GM18505 (cell line): Measurements from ENCODE around the gene ADAMTS12.
A peak's percentile ranks its signal among the peaks of the same experiment; 100 is the strongest.
"Not testable (repeated sequence)": the region's sequence is repeated elsewhere in the genome, so short reads cannot be mapped to it uniquely, and the experiment has no call there.

Experiments
- ATAC-seq: cut with Tn5 transposase; IDR thresholded peaks from one replicate; pipeline ENCODE4 v1.9.1; 2021; ENCODE audit not compliant: unreplicated experiment
- POLR2A ChIP-seq: IDR thresholded peaks from 4 replicates; pipeline ENCODE4 v1.6.1; 2011; ENCODE audit warnings: borderline replicate concordance; ENCODE audit not compliant: insufficient read depth, insufficient read length; ENCODE audit errors: extremely low read depth

The ADAMTS12 gene

DNA sequence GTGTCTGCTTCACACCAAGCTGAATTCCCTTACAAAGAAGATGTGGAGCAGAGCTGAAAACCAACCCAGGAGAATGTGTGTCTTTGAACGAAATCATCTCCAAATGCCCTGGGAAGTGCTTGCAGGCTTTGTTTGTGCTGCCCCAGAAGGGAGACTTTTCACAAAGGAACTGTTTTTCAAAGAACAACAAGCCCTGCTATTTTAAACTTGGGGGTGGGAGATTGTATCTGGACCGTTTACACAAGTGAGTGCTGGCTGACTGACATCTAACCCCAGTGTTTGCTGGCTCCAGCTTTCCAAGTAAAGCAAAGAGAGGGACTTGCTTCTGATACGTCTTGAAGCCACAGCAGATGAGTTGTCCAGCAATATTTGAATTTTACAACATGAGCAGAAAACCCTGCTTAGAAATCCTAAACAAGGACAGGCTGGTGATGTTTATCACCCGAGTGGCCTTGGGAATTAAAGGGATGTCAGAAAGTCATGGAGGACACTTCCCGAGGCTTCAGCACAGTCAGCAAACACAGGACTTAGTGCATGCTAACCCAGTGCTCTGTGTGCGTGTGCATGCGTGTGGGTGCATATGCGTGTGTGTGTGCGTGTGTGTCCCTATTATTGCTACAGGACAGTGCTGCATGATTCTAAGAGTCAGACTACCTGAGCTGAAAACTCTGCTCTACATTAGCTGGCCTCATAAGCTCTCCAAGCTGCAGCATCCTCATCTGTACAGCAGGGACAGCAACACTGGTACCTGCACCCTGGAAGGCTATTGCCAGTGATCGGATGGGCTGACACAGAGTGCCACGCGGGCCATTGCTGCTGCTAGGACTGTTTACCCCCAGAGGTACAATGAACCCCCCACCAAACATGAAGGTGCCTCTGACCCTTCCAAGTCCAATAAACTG, 1.4 kb downstream of the ADAMTS12 start:
- ATAC-seq: peak; percentile 56
- peak; percentile 47 for TF ChIP-seq POLR2A

DNA sequence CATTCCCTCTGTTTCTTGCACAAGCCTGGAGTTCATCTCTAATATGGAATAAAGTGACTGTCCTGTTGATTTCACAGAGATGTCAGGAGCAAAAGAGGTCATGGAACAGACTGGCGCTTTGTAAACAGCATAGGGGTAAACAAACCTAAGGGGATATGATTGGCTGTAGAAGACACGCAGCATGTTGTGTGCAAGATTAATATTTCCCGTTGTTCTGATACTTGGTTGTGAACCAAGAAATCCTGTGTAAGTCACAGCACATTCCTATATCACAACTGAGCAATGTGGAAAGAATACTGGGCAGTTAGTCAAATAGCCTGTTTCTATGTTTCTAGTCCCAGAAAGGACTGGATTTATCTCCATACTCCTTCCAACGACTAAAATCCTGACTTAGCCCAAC, 3.2 kb downstream of the ADAMTS12 start:
- ATAC-seq: no peak

DNA sequence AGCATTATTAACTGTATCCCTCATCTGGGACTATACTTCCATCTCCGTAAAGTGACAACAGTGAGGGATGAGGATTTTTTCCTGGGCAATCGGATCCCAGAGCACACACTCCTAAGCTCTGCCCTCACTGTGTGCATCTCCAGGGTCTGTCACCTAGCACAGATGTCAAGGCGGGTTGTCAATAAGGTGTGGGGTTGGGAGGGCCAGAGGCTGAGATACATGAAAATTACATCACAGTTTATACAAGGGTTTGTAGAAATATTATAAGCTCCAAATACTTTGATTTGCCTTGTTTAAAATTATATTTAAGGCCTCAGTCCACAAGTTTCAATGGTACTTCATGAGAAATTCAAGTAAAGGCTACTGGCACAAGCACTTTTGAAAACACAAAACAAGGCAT, 4.5 kb downstream of the ADAMTS12 start:
- ATAC-seq: no peak
- no peak for TF ChIP-seq POLR2A

More for the DNA sequence above, 3.2 kb downstream of the ADAMTS12 start:
- no peak for TF ChIP-seq POLR2A

DNA sequence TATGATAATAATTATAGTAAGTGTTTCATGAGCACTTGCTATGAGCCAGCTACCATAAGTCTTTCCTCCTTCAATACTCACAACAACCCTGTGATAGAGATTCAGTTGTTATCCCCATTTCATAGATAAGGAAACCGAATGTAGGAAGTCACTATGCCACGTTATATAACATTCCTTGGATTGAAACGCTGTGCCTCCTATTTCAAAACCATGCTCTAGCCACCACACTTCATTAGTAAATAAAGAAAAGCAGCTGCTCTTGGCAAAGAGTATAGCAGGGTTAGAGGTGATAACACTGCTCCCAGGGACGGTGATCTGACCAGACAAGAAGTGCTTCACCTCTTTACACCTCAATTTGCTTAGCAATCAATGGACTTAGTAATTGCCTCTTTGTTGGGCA, 5.5 kb downstream of the ADAMTS12 start:
- ATAC-seq: no peak
- no peak for TF ChIP-seq POLR2A

DNA sequence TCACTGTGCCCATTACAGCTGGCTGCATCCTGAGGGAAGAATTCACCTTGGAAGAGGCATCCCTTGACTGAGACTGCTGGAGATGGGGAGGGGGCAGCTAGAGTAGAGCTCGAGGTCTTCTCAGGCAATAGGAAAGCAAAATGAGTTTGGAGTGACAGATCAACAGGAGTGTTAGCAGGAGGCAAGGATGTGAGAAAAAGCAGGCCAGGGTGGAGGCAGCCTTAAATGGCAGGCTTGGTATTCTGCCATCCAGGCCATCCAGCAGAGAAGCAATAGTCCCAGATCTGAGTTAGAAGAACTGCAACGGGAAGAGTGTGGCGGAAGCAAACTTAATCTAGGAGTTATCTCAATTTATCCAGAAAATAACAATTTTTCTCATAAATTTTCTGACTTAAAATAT, 6.1 kb downstream of the ADAMTS12 start:
- TF ChIP-seq POLR2A: no peak

DNA sequence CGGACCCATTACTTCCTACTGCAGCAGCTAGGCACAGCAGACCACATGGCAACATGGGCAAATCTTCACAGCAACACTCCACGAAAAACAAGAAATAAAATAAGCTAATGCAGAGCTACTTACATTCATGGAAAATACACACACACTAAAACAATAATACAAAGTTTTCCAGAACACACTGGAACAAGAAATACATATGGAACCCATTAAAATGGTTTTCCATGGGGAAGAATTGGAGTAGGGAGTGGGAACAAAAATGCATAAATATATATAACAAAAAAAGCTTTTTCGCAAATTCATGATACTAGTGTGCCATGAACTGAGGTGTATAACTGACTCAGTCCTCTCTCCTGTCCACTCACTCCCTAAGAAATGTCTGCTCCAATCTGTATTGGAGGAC, 8.3 kb downstream of the ADAMTS12 start:
- ATAC-seq: no peak
- TF ChIP-seq POLR2A: no peak

More for the DNA sequence above, 6.1 kb downstream of the ADAMTS12 start:
- no peak for ATAC-seq

DNA sequence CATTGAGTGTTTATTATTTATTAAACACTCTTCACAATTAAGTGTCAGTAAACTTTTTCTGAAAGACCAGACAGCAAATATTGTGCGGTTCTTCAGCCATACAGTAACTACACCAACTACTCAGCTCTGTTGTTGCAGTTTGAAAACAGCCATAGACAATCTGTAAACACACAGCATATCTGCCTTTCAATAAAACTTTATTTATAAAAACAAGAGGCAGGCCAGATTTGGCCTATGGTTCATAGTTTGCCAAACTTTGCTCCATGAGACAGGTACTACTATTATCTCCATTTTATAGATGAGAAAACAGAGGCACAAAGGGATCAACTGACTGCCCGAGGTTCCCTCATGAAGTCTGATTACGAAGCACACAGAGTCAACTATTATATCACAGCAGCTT, 11.5 kb downstream of the ADAMTS12 start:
- TF ChIP-seq POLR2A: no peak
- ATAC-seq: no peak

DNA sequence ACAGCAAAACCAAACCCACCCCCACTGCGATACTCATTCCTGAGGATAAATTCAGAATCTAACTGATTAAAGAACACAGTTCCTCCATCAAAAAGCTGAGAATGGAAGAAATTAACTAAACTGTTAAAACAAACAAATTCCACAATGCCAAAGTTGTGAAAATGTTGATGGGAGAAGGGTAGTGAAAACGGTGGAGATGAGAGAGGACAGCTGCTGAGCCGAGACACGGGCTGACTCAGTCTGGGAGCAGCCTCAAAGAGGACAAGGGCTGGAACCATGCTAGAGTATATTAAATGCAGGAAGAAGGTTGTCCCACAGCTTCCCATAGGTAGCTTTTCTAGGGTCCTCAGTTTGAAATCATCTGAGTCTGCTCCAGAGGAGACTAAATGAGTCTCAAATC, 14.3 kb downstream of the ADAMTS12 start:
- ATAC-seq: no peak
- TF ChIP-seq POLR2A: no peak

DNA sequence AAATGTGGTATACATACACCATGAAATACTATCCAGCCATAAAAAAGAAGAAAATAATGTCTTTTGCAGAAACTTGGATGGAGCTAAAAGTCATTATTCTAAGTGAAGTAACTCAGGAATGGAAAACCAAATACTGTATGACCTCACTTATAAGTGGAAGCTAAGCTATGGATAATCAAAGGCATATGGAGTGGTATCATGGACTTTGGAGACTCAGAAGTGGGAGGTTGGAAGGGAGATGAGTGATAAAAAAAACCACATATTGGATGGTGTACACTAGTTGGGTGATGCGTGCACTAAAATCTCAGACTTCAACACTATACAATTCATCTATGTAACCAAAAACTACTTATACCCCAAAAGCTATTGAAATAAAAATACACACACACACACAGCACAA, 24.5 kb downstream of the ADAMTS12 start:
- no peak for TF ChIP-seq POLR2A
- ATAC-seq: no peak

DNA sequence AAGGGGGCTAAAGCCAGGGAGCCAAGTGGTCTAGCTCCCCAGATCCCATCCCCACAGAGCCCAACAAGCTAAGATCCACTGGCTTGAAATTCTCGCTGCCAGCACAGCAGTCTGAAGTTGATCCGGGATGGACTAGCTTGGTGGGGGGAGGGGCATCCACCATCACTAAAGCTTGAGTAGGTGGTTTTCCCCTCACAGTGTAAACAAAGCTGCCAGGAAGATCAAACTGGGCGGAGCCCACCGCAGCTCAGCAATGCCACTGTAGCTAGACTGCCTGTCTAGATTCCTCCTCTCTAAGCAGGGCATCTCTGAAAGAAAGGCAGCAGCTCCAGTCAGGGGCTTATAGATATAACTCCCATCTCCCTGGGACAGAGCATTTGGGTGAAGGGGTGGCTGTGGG, 32.6 kb downstream of the ADAMTS12 start:
- ATAC-seq: not testable (repeated sequence)

DNA sequence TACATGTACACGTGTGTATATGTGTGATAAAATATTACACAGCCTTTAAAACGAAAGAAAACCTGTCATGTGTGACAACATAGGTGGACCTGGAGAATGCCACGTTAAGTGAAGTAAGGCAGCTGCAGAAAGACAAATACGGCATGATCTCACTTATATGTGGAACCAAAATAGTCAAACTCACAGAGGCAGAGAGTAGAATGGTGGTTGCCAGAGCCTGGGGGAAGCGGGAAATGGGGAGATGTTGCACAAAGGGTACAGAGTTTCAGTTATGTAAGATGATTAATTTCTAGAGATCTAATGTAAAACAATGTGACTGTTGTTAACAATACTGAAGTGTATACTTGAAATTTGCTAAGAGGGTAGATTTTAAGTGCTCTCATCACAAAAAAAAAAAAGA, 34.8 kb downstream of the ADAMTS12 start:
- TF ChIP-seq POLR2A: no peak
- peak; percentile 74 for ATAC-seq

DNA sequence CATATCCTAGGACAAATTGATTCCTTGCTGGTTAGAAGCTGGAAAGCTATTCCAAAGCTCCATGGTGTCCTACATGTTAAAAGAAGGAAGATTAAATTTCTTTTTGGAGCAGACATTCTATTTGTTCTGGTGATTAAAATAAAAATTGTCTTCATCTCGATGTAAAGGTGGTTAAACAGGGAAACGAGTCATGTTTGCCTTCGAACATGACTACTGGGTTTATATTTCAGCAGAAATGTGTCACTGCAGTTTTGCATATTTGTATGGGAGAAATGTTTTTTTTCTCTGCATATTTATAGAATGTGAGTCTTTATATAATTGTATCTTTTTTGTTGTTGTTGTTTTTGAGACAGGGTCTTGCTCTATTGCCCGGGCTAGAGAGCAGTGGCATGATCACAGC, 36.4 kb downstream of the ADAMTS12 start:
- no peak for ATAC-seq
- no peak for TF ChIP-seq POLR2A

DNA sequence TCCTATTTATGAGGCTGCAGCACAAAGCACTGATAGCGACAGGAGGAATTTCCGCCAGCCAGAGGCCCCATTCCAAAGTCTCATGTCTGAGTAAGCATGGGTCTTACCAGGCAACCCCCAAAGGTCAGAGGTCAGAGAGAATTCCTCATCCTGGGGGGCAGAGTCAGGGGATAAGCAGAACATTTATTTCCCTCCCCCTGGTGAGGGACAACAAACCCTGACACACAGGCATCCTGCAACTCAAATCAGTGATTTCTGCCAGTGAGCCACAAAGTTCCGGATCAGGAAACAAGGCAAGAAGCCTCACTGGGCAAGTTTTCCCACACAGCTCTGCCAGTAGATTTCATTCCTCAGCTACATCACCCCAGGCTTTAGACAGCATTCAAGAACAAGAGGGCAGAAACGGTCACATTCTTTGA, 37.0 kb downstream of the ADAMTS12 start:
- TF ChIP-seq POLR2A: no peak
- ATAC-seq: no peak

DNA sequence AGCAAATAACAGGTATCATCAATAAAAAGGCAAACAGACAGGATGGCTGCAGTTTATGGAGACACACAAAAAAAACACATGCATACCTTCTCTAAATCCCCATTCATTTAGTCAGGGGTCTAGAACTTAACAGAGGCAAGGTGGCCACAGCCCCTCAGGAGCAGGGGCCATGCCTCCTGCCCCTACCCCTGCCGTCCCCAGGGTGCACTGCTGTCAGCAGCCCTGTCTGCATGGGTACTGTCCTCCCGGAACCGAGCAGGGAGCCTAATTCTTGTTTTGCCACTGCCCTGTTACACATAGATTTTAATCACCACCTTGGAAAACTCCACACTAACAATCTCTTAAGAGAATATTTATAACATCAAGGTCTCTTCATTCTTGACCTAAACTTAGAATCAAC, 39.0 kb downstream of the ADAMTS12 start:
- no peak for ATAC-seq
- TF ChIP-seq POLR2A: no peak

DNA sequence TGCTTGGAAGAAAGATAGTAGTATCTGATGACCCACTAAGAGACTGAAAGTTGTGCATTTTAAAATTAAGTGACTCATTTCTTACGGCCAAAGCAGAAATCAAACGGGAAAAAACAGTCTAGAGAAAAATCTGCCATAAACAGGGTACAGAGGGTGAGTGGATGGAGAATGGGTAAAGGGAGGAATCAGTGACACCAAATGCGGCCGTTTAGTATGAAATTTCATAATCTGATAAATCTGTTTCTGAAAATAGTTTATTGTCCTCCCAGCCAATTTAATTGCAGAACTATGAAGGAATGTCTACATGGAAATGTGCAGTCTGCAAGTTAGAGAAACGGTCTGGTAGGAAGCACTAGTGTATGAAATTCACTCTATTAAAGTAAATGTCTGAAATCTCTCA, 39.5 kb downstream of the ADAMTS12 start:
- no peak for TF ChIP-seq POLR2A
- no peak for ATAC-seq

DNA sequence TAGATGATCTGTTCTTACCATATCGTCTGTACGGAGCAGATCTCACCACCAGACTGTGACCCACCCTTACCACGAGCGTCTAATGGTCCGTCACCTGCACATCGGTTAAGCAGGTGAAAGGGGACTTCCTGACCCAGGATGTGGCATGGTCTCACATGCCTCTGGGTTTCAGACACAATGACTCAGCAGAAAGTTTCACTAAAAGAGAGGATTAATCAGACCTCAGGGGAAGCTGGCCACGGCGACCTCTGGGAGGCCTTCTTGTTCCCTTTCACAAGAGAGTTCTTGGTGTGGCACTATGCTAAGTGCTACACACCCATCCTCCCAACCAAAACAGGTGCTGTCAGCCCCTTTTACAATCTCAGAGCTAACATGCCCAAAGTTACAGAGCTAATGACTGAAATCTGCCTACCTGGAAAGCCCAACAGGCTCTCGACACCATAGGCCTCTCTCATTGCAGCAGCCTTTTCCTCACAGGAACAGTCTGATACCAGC, 41.6 kb downstream of the ADAMTS12 start:
- peak; percentile 94 for ATAC-seq
- peak; percentile 38 for TF ChIP-seq POLR2A
